ENCODE results near the gene TRIM59. TPM values are rescaled to one million over a fixed set of nuclear protein-coding genes. Genes with fewer than 3 reads are reported as not detected.

TRIM59 gene
- total RNA-seq, 1 donor from 2014 or later, result 0.77 TPM

DNA sequence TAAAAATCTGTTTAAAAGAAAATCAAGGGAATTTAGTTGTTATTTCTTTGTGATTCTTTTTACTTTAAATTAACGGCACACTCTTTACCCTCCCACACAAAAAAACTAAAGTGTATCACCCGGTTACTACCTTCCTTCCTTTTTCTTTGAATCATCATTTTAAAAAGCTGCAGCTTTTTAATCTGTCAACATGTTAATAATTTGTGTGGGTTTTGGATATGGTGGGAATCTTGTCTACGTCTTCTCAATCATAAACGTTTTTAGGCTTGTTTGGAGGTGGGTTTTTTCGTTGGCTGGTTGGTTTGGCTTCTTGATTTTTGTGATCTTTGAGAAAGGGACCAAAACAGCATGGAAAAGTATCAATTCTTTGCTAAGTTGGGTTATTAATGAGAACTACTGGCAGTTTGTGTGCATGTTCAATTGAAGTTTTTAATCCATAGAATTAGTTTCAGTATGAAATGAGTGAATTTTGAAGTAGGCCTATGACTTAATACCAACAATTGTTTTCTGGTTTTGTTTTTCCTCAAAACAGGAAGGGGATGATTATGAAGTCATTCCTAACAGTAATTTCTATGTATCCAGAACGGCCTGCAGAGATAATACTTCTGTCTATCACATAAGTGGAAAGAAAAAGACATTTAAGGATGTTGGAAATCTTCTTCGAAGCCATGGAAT, 45.7 kb downstream of the TRIM59 start:
- H3K27ac ChIP-seq (replicated peaks), result peak overlapping the region; percentile 39
- DNase-seq, result no peak
- TF ChIP-seq, protein P1, sequence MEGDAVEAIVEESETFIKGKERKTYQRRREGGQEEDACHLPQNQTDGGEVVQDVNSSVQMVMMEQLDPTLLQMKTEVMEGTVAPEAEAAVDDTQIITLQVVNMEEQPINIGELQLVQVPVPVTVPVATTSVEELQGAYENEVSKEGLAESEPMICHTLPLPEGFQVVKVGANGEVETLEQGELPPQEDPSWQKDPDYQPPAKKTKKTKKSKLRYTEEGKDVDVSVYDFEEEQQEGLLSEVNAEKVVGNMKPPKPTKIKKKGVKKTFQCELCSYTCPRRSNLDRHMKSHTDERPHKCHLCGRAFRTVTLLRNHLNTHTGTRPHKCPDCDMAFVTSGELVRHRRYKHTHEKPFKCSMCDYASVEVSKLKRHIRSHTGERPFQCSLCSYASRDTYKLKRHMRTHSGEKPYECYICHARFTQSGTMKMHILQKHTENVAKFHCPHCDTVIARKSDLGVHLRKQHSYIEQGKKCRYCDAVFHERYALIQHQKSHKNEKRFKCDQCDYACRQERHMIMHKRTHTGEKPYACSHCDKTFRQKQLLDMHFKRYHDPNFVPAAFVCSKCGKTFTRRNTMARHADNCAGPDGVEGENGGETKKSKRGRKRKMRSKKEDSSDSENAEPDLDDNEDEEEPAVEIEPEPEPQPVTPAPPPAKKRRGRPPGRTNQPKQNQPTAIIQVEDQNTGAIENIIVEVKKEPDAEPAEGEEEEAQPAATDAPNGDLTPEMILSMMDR (IDR thresholded peaks at IDR 0.05; ENCODE audit: borderline replicate concordance), result no peak
- H3K4me3 ChIP-seq, result peak overlapping the region; percentile 81
- H3K4me1 ChIP-seq, result peaks cover 52% of the 10 kb centered on the region
- no peaks in the 10 kb centered on the region for H3K9me3 ChIP-seq (replicated peaks)
- no peaks in the 10 kb centered on the region for H3K27me3 ChIP-seq (ENCODE audit: low read depth)
- no peaks in the 10 kb centered on the region for H3K36me3 ChIP-seq
- intact Hi-C loops (cut with micrococcal nuclease), result no loop called here

DNA sequence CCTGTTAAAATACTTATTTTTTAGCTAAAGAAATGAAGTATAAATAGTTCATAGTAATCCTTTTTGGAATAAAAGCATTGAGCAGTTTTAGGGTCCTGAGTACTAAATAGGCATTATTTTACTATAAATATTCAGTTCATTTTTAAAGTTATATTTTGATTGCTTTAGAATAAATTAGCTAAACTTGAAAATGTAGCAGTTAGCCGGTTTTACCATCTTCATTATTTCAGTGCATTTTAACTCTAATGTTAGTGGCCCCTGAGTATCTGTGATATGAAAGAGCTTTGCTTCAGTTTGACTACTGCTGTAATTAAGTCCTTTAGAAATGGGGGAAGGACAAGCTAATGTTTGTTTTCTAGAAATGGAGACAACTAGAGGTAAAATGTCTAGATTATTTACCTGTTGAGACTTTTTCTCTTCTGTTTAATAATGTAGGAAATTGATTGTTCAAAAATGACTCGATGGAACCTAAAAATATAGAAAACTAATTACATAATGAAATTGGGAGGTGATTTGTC, 46.5 kb downstream of the TRIM59 start:
- no peak for DNase-seq
- no peaks in the 10 kb centered on the region for H3K9me3 ChIP-seq (replicated peaks)
- TF ChIP-seq, protein P1 (IDR thresholded peaks at IDR 0.05; ENCODE audit: borderline replicate concordance), result no peak
- peaks cover 60% of the 10 kb centered on the region for H3K4me1 ChIP-seq
- H3K27me3 ChIP-seq (ENCODE audit: low read depth), result no peaks in the 10 kb centered on the region
- H3K4me3 ChIP-seq, result peak overlapping the region; percentile 81
- no peaks in the 10 kb centered on the region for H3K36me3 ChIP-seq
- H3K27ac ChIP-seq (replicated peaks), result peak overlapping the region; percentile 88
- intact Hi-C loops (cut with micrococcal nuclease), result no loop called here

DNA sequence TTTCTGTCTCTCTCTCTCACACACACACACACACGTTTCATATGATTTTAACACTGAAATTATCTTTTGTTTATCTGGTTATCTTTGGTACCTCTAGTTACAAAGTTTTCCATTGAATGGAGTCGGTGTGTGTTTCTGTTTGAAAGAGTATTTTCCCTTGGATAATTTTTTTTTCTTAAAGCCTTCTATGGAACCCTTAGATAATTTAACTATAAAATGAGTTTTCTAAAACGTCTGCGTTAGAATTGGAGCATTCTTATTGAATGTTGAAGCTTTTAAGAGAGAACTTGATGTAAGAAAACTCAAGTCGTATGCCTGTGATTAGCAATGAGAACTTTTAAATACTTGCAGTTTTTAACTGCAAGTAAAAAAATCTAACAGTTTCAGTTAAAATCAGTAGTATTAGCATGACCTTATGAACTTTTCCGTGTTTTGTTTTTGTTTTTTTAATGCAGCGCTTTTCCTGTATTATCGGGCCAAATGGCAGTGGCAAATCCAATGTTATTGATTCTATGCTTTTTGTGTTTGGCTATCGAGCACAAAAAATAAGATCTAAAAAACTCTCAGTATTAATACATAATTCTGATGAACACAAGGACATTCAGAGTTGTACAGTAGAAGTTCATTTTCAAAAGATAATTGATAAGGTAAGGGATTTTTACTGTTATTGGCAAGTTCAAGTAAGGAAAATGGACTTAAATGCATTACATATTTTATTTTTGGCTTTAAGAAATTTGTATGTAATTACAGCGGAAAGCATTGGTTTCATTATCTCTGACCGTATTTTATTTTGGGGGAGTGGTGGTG, 47.2 kb downstream of the TRIM59 start:
- H3K27ac ChIP-seq (replicated peaks), result peak overlapping the region; percentile 88
- H3K27me3 ChIP-seq (ENCODE audit: low read depth), result no peaks in the 10 kb centered on the region
- H3K9me3 ChIP-seq (replicated peaks), result no peaks in the 10 kb centered on the region
- DNase-seq, result no peak
- H3K4me1 ChIP-seq, result peaks cover 63% of the 10 kb centered on the region
- intact Hi-C loops (cut with micrococcal nuclease), result no loop called here
- no peaks in the 10 kb centered on the region for H3K36me3 ChIP-seq
- H3K4me3 ChIP-seq, result peak overlapping the region; percentile 81
- TF ChIP-seq, protein P1 (IDR thresholded peaks at IDR 0.05; ENCODE audit: borderline replicate concordance), result no peak

DNA sequence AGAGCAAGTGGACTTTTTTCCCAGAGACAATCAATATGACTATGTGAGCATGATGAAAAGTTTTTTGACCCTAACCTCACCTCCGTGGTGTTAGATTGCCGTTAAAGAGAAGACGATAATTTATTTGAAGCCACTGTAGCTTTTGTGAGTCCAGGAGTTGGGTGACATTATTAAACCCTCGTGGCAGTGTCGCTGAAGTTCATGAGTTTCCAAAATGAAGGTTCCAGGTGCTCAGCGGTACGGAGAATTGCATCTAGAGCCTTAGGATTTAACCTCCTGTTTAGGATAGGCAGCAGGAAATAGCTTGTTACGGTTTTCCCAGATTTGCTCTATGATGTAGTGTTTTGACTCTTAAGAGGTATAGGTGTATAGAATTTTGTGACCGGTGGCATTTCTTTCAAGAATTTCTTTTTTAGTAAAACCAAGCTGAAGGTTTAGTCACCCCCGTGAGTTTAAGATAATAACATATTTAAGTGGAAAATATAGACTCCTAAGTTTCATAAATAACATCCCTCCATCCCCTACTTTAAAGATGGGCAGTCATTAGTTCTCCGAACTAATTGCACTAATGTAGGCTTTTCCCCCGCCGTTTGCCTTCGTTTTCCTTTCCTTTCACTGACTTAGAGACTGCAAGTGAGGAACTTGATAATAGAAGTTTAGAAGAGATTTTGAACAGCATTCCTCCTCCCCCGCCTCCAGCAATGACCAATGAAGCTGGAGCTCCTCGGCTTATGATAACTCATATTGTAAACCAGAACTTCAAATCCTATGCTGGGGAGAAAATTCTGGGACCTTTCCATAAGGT, 48.1 kb downstream of the TRIM59 start:
- H3K4me1 ChIP-seq, result peaks cover 63% of the 10 kb centered on the region
- H3K27ac ChIP-seq (replicated peaks), result peak overlapping the region; percentile 88
- peak overlapping the region; percentile 81 for H3K4me3 ChIP-seq
- intact Hi-C loops (cut with micrococcal nuclease), result no loop called here
- H3K9me3 ChIP-seq (replicated peaks), result no peaks in the 10 kb centered on the region
- no peak for DNase-seq
- TF ChIP-seq, protein P1 (IDR thresholded peaks at IDR 0.05; ENCODE audit: borderline replicate concordance), result no peak
- H3K27me3 ChIP-seq (ENCODE audit: low read depth), result no peaks in the 10 kb centered on the region
- H3K36me3 ChIP-seq, result no peaks in the 10 kb centered on the region

DNA sequence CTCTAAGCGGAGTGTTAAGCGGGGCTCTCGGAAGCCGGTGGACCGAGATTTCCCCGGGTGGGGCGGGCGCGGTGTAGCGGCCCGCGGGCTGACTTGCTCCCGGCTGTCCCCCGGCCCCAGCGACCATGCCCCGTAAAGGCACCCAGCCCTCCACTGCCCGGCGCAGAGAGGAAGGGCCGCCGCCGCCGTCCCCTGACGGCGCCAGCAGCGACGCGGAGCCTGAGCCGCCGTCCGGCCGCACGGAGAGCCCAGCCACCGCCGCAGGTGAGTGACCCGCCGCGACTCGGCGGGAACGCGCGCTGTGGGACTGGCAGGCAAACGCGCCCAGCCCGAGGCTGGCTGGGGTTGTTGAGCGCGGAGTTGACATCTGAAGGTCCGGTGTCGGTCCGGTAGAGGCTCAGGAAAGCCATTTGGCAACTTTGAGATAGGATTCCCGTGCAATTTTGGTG, 48.9 kb downstream of the TRIM59 start:
- Histone ChIP-seq H3K4me1 (peaks cover 63% of the 10 kb centered on the region), H3K36me3 (no peaks in the 10 kb centered on the region)
- intact Hi-C loops (cut with micrococcal nuclease), result no loop called here

More for the DNA sequence above, 48.9 kb downstream of the TRIM59 start:
- TF ChIP-seq, protein P1 (IDR thresholded peaks at IDR 0.05; ENCODE audit: borderline replicate concordance), result no peak
- Histone ChIP-seq H3K9me3 (replicated peaks) (no peaks in the 10 kb centered on the region), H3K27ac (replicated peaks) (peak overlapping the region; percentile 88), H3K4me3 (peak overlapping the region; percentile 81), H3K27me3 (ENCODE audit: low read depth) (no peaks in the 10 kb centered on the region)
- peak; percentile 21 for DNase-seq

Measured in left ventricle myocardium inferior (tissue), 1 donor.